Endothelial cell of umbilical vein (primary cell): Measurements from ENCODE around the gene P4HB. TPM values are rescaled to one million over a fixed set of nuclear protein-coding genes. Genes with fewer than 3 reads are reported as not detected.

Experiments
- BruUV-seq: library from RNA; stranded (reverse); fragments of 400-500 nt; replicated peaks from 2 replicates; lab custom pipeline; 2021; lab: Mats Ljungman, UMichigan
- CTCF ChIA-PET: fragments of 300-600, 350-600 bp; sonication (Branson Sonifier 250); formaldehyde crosslinking; loops from one replicate; lab custom pipeline; 2021; ENCODE audit warnings: antibody characterized with exemption, inconsistent platforms; lab: Charles Lee
- POLR2A ChIA-PET: fragments of 300-600, 350-600 bp; sonication (Branson Sonifier 250); formaldehyde crosslinking; loops from one replicate; lab custom pipeline; 2021; ENCODE audit warnings: antibody characterized with exemption, inconsistent platforms; lab: Charles Lee
- DNase-seq: peaks from one replicate; pipeline ENCODE4 v3.0.0-alpha.2; 2011; ENCODE audit warnings: low read depth, low spot score
- FAIRE-seq: peaks from 2 replicates; lab custom pipeline; 2011; peaks lifted over from hg19 to GRCh38; lab: Jason Lieb, UNC
- H2AFZ ChIP-seq: 2 replicates; pipeline ENCODE4 v1.6.0; 2012; ENCODE audit warnings: low read depth, low read length, control low read depth, inconsistent platforms
- H3K27ac ChIP-seq: 2 replicates; pipeline ENCODE4 v1.5.1; 2011; ENCODE audit warnings: low read depth, mild to moderate bottlenecking, control low read depth, low read length, moderate library complexity; ENCODE audit not compliant: insufficient read depth
- H3K27me3 ChIP-seq, 2 experiments: 2 replicates each; pipeline versions ENCODE4 v1.6.0 to v1.6.1; 2011; ENCODE audit warnings: low read length in 2 of 2, mixed read lengths in 1 of 2; ENCODE audit not compliant: control insufficient read depth in 2 of 2, insufficient read depth in 2 of 2
- H3K36me3 ChIP-seq, 2 experiments: 2 replicates in 1 of 2; 3 replicates in 1 of 2; pipeline ENCODE4 v1.5.1; 2011; ENCODE audit warnings: low read length in 2 of 2, mild to moderate bottlenecking in 1 of 2, moderate library complexity in 1 of 2; ENCODE audit not compliant: control insufficient read depth in 2 of 2, insufficient read depth in 2 of 2; ENCODE audit errors: extremely low read depth in 1 of 2
- H3K4me1 ChIP-seq: 3 replicates; pipeline ENCODE4 v1.5.1; 2011; ENCODE audit warnings: mild to moderate bottlenecking, low read length; ENCODE audit not compliant: control insufficient read depth, insufficient read depth; ENCODE audit errors: extremely low read depth
- H3K4me2 ChIP-seq: 2 replicates; pipeline ENCODE4 v1.6.1; 2011; ENCODE audit warnings: low read length, control low read depth, mixed read lengths; ENCODE audit not compliant: insufficient read depth
- H3K4me3 ChIP-seq, 3 experiments: fragments of 200-600 bp in 1 of 3; sonication (generic), shearing (Covaris generic) in 1 of 3; replicated peaks in 1 of 3; 2 replicates each; pipeline ENCODE4 v1.5.1; 2011 to 2016; ENCODE audit warnings: control low read depth in 3 of 3, low read length in 3 of 3, mild to moderate bottlenecking in 2 of 3, inconsistent platforms in 1 of 3, low read depth in 1 of 3, moderate library complexity in 1 of 3; ENCODE audit not compliant: insufficient read depth in 1 of 3
- H3K79me2 ChIP-seq: 2 replicates; pipeline ENCODE4 v1.6.0; 2012; ENCODE audit warnings: low read length, inconsistent platforms; ENCODE audit not compliant: control insufficient read depth, insufficient read depth
- H3K9ac ChIP-seq: replicated peaks from 2 replicates; pipeline ENCODE3; 2011; ENCODE audit warnings: low read length, control low read depth; ENCODE audit not compliant: insufficient read depth; ENCODE audit errors: extremely low read depth
- H3K9me1 ChIP-seq: replicated peaks from 3 replicates; pipeline ENCODE4 v1.6.0; 2011; ENCODE audit warnings: mild to moderate bottlenecking, low read length; ENCODE audit not compliant: control insufficient read depth, insufficient read depth; ENCODE audit errors: extremely low read depth
- H3K9me3 ChIP-seq: replicated peaks from 2 replicates; pipeline ENCODE4 v1.5.1; 2012; ENCODE audit warnings: low read length, inconsistent platforms; ENCODE audit not compliant: control insufficient read depth, insufficient read depth
- H4K20me1 ChIP-seq: replicated peaks from 2 replicates; pipeline ENCODE3; 2011; ENCODE audit warnings: mild to moderate bottlenecking, low read length; ENCODE audit not compliant: control insufficient read depth, insufficient read depth; ENCODE audit errors: extremely low read depth
- EZH2 ChIP-seq: IDR thresholded peaks from 2 replicates; pipeline ENCODE4 v1.6.1; 2012; ENCODE audit warnings: borderline replicate concordance, low read depth, mild to moderate bottlenecking, moderate library complexity, low read length, inconsistent platforms; ENCODE audit not compliant: severe bottlenecking
- GATA2 ChIP-seq: IDR thresholded peaks from 2 replicates; pipeline ENCODE4 v1.7.0; 2011; ENCODE audit warnings: low read depth, mild to moderate bottlenecking, moderate library complexity, mixed read lengths, low read length; ENCODE audit not compliant: insufficient read length, insufficient read depth
- JUN ChIP-seq: IDR thresholded peaks from 2 replicates; pipeline ENCODE4 v1.6.1; 2011; ENCODE audit warnings: borderline replicate concordance, low read depth; ENCODE audit not compliant: insufficient read length, insufficient read depth
- POLR2A ChIP-seq: IDR thresholded peaks from 2 replicates; pipeline ENCODE4 v1.6.1; 2012; ENCODE audit warnings: low read depth, mild to moderate bottlenecking, control low read depth, low read length
- dilution Hi-C: fragments of 300-500 bp; cut with MboI; formaldehyde crosslinking; loops from one replicate; pipeline ENCODE4 v1.15.0; 2019; ENCODE audit warnings: low sequenced_read_pairs; ENCODE audit not compliant: extremely low pct_ligation_motif_present
- intact Hi-C: fragments of 100-400 bp; cut with micrococcal nuclease; formaldehyde crosslinking; loops from one replicate; pipeline ENCODE4 v1.10.0; 2022
- polyA plus RNA-seq, 4 experiments: library from polyadenylated mRNA; depleted of rRNA in 3 of 4; stranded (reverse) in 3 of 4; unstranded in 1 of 4; fragments of >200 nt; gene quantifications; 2 replicates each; pipeline versions ENCODE4 v1.2.1 to v1.2.3, GENCODE V29; 2011 to 2012; ENCODE audit warnings: missing spikeins in 1 of 4
- total RNA-seq: library from RNA; stranded (reverse); gene quantifications from 2 replicates; pipeline ENCODE4 v1.2.3, GENCODE V29; 2021
- TF ChIP-seq, protein P1 (sequence below), 2 donors: IDR thresholded peaks; 1 replicate in 1 of 2; 2 replicates in 1 of 2; pipeline ENCODE4 v1.5.1; 2011; ENCODE audit warnings: low read length in 2 of 2, mild to moderate bottlenecking in 2 of 2, moderate library complexity in 2 of 2, control low read depth in 1 of 2, inconsistent platforms in 1 of 2, low read depth in 1 of 2; ENCODE audit not compliant: insufficient read depth in 1 of 2; ENCODE audit errors: extremely low read depth in 1 of 2

Gene P4HB
- total and polyA plus RNA-seq, 2 donors (not counting 3 experiments of a cell fraction or from before 2014, with no cell fraction given) = 201 to 988 TPM

DNA sequence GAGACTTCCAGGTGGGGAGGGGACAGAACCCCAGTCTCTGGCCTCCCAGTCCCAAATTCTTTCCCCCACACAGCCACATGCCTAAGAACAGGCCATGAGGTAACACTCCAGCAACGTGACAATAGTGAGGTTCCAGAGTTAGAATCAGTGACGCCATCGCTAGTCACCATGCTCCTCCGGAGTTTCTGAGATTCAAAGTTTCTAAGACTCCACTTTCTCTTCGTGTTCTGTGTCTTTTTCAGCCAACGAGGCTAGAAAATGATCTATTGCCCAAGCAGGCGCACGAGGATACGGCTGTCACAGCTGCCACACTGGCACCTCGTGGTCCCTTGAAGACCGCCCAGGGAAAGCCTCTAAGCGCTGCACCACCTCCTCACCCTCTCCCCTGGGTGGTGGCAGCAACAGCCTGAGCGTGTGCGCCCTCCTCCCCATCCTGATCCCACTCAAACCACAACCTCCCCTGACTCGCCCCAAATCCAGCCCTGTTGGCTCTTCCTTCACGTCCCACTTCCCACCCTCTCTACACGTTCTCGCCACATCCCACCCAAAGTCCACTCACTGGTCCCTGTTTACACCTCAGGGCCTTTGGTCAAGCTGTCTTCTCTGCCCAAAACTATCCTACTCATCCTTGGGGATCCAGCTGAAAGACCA is 28.3 kb downstream of the P4HB start:
- H4K20me1 ChIP-seq = no peaks in the 10 kb centered on the region
- no peaks in the 10 kb centered on the region for H3K27me3 ChIP-seq
- peak overlapping the region; percentile 40 for H3K27ac ChIP-seq
- CTCF ChIA-PET = interaction anchor here (2.5 kb wide), 1 partner anchor 11 kb away, joined by 20 read pairs; no protein-coding TSS in a partner anchor
- peaks cover 9% of the 10 kb centered on the region for H3K79me2 ChIP-seq
- H3K4me2 ChIP-seq = peak overlapping the region; percentile 61
- dilution Hi-C loops (no loop called here), intact Hi-C loops (no loop called here)
- POLR2A ChIA-PET = no interaction called here
- H3K9me3 ChIP-seq = no peaks in the 10 kb centered on the region
- FAIRE-seq = no peak
- H2AFZ ChIP-seq = peak overlapping the region; percentile 80
- TF ChIP-seq GATA2 = no peak
- no peak for TF ChIP-seq EZH2
- no peak for TF ChIP-seq POLR2A
- no peak for TF ChIP-seq JUN
- TF ChIP-seq, protein P1, sequence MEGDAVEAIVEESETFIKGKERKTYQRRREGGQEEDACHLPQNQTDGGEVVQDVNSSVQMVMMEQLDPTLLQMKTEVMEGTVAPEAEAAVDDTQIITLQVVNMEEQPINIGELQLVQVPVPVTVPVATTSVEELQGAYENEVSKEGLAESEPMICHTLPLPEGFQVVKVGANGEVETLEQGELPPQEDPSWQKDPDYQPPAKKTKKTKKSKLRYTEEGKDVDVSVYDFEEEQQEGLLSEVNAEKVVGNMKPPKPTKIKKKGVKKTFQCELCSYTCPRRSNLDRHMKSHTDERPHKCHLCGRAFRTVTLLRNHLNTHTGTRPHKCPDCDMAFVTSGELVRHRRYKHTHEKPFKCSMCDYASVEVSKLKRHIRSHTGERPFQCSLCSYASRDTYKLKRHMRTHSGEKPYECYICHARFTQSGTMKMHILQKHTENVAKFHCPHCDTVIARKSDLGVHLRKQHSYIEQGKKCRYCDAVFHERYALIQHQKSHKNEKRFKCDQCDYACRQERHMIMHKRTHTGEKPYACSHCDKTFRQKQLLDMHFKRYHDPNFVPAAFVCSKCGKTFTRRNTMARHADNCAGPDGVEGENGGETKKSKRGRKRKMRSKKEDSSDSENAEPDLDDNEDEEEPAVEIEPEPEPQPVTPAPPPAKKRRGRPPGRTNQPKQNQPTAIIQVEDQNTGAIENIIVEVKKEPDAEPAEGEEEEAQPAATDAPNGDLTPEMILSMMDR (IDR thresholded peaks at IDR 0.05; ENCODE audit: extremely low read depth in 1 of 2, insufficient read depth in 1 of 2, low read depth in 1 of 2, low read length in 2 of 2) = no peak
- H3K9me1 ChIP-seq = no peaks in the 10 kb centered on the region
- peak overlapping the region; percentile 59 to 72 (median 68) for H3K4me3 ChIP-seq
- peaks cover 11% of the 10 kb centered on the region for H3K4me1 ChIP-seq
- peak overlapping the region; percentile 85 for H3K9ac ChIP-seq
- DNase-seq = no peak
- H3K36me3 ChIP-seq = peaks cover 0 to 1% of the 10 kb centered on the region in 2 experiments
- BruUV-seq = no TSS peak
